Measurements from ENCODE around the gene LVRN.

DNA sequence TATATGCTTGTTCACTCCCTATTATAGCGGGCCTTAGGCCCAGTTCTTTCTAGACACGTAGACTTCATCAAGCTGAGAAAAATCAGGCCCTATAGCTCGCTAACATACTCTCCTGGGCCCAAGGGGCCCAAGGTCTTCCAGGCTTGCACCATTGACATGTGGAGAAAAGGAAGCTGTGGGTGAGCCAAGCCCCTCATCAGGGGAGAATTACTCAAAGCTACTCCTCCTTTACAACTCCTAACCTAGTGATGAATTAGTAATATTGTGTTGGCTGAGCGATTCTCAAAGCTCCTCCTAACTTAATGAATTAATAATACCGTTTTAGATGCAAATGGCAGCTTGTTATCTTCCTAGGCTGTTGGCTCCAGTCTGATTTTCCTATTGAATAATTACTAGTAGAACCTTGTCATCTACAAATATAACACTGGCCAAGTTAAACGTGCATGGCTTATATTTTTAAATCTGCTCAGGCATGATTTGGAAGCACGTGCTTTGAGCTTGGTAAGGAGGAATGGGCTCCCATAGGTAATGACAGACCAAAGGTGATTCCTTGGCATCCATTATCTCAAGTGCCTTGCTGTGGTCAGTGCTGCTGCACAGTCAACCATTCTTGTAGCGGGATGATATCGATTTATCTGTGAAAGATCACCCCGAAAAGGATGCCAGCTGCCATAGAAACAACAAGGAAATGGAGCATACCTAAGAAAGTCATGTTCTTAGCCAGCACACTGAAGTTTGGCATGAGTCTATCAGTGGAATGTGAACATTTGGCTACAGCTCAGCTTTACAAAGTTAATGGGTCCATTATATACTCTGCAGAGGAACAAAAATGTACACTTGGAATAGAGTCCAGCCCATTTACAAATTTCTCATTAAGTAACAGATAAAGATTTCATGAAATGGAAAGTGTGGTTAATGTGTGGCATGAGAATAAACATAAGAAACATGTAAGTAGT lies 23.8 kb downstream of the LVRN start:
- TF ChIP-seq, protein P1, sequence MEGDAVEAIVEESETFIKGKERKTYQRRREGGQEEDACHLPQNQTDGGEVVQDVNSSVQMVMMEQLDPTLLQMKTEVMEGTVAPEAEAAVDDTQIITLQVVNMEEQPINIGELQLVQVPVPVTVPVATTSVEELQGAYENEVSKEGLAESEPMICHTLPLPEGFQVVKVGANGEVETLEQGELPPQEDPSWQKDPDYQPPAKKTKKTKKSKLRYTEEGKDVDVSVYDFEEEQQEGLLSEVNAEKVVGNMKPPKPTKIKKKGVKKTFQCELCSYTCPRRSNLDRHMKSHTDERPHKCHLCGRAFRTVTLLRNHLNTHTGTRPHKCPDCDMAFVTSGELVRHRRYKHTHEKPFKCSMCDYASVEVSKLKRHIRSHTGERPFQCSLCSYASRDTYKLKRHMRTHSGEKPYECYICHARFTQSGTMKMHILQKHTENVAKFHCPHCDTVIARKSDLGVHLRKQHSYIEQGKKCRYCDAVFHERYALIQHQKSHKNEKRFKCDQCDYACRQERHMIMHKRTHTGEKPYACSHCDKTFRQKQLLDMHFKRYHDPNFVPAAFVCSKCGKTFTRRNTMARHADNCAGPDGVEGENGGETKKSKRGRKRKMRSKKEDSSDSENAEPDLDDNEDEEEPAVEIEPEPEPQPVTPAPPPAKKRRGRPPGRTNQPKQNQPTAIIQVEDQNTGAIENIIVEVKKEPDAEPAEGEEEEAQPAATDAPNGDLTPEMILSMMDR (IDR thresholded peaks at IDR 0.05) = no peak
- no peak for TF ChIP-seq POLR2A (IDR thresholded peaks at IDR 0.05)
